ENCODE results near the gene EMSY.
"Not testable (repeated sequence)": the region's sequence is repeated elsewhere in the genome, so short reads cannot be mapped to it uniquely, and the experiment has no call there.

Gene EMSY

DNA sequence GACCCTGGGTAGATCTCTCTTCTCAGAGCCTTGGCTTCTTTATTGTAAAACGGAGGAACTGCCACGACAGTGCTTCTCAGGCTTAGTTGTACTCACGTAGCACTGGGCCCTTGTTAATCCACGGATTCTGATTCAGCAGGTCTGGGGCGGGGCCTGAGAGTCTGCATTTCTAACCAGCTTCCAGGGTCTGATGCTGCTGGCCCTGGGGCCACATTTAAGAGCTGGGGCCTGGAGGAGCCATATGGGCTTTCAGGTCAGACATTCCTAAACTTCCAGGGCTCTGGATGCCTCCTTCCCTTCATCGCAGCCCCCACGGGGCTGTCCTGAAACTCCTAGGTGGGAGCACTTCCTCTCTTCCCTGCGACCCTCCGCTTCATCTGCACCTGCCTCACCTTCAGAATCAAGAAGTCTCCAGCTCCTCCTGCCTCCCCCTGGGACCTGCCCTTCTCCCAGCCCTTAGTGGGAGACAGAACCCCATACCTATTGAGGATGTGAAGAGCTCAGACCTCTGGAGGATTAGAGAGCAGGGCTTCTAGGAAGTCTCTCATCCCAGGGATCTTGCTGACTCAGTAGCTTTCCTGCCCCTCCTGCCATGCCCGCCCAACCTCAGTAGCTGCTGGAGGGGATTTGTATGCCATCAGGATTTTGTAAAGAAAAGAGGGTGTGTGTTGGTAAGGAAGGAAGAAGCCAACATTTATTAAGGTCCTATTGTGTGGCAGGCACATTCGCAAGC, 133.3 kb downstream of the EMSY start:
- peak overlapping the region; percentile 37 for H3K4me3 Mint-ChIP-seq
- peaks cover 4% of the 10 kb centered on the region for H3K9me3 Mint-ChIP-seq
- peaks cover 57% of the 10 kb centered on the region for H3K4me1 Mint-ChIP-seq
- TF ChIP-seq, protein P1, sequence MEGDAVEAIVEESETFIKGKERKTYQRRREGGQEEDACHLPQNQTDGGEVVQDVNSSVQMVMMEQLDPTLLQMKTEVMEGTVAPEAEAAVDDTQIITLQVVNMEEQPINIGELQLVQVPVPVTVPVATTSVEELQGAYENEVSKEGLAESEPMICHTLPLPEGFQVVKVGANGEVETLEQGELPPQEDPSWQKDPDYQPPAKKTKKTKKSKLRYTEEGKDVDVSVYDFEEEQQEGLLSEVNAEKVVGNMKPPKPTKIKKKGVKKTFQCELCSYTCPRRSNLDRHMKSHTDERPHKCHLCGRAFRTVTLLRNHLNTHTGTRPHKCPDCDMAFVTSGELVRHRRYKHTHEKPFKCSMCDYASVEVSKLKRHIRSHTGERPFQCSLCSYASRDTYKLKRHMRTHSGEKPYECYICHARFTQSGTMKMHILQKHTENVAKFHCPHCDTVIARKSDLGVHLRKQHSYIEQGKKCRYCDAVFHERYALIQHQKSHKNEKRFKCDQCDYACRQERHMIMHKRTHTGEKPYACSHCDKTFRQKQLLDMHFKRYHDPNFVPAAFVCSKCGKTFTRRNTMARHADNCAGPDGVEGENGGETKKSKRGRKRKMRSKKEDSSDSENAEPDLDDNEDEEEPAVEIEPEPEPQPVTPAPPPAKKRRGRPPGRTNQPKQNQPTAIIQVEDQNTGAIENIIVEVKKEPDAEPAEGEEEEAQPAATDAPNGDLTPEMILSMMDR (IDR thresholded peaks at IDR 0.05), result no peak
- H3K27ac Mint-ChIP-seq, result peak overlapping the region; percentile 95
- H3K36me3 Mint-ChIP-seq (ENCODE audit: low read depth), result no peaks in the 10 kb centered on the region
- H3K27me3 Mint-ChIP-seq (ENCODE audit: low read depth, poor library complexity), result peaks cover 2% of the 10 kb centered on the region
- DNase-seq, result no peak

- Mint-ChIP-seq H3K27ac (peak overlapping the region; percentile 95), H3K9me3 (peaks cover 9% of the 10 kb centered on the region), H3K4me1 (peaks cover 57% of the 10 kb centered on the region), H3K36me3 (ENCODE audit: low read depth) (no peaks in the 10 kb centered on the region), H3K4me3 (peak overlapping the region; percentile 37), H3K27me3 (ENCODE audit: low read depth, poor library complexity) (peaks cover 2% of the 10 kb centered on the region)
- TF ChIP-seq, protein P1 (IDR thresholded peaks at IDR 0.05), result no peak
- DNase-seq, result peak; percentile 69
These were observed 133.8 kb downstream of the EMSY start for GRCh38 chr11:76578654-76579055.

DNA sequence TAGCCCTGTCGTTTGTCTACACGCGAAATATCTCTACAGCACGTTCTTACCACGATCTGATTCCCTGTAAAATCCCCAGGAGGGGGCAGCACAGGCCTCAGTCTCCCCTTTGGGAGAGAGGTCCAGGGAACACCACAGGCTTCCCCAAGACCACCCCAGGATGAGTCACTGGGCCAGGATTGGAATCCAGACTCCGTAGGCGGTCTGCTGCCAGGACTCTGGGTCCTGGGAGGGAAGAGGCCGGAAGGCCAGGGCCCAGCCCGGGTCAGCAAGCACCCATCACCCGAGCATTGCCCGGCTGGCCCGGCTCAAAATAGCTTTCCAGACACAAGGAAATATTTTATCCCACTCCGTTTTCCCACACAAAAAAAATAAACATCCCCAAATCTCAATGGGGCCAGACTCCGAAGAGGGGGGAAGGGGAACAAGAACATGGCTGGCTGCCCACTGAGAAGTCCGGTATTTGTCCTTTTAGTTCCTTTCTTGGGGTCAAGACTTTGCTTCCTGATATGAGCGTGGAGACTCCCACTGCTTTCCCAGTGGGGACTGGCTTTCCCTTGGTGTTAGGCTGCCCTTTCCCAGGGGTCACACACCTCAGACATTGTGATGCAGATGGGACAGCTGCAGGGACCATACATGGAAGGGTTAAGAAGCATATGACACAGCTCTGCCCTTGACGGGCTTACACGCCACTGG, 134.4 kb downstream of the EMSY start:
- H3K27ac Mint-ChIP-seq, result peak overlapping the region; percentile 95
- H3K36me3 Mint-ChIP-seq (ENCODE audit: low read depth), result no peaks in the 10 kb centered on the region
- peaks cover 2% of the 10 kb centered on the region for H3K27me3 Mint-ChIP-seq (ENCODE audit: low read depth, poor library complexity)
- no peak overlapping the region for H3K4me3 Mint-ChIP-seq
- no peak for DNase-seq
- peaks cover 14% of the 10 kb centered on the region for H3K9me3 Mint-ChIP-seq
- TF ChIP-seq, protein P1 (IDR thresholded peaks at IDR 0.05), result no peak
- H3K4me1 Mint-ChIP-seq, result peaks cover 57% of the 10 kb centered on the region

GRCh38 chr11:76579752-76580151, 134.9 kb downstream of the EMSY start:
- H3K27ac Mint-ChIP-seq, result peak overlapping the region; percentile 90
- DNase-seq, result no peak
- TF ChIP-seq, protein P1 (IDR thresholded peaks at IDR 0.05), result no peak
- peaks cover 2% of the 10 kb centered on the region for H3K27me3 Mint-ChIP-seq (ENCODE audit: low read depth, poor library complexity)
- peaks cover 53% of the 10 kb centered on the region for H3K4me1 Mint-ChIP-seq
- no peak overlapping the region for H3K4me3 Mint-ChIP-seq
- peaks cover 14% of the 10 kb centered on the region for H3K9me3 Mint-ChIP-seq
- no peaks in the 10 kb centered on the region for H3K36me3 Mint-ChIP-seq (ENCODE audit: low read depth)

- Mint-ChIP-seq H3K4me1 (peaks cover 29% of the 10 kb centered on the region), H3K9me3 (peaks cover 14% of the 10 kb centered on the region)
- H3K36me3 Mint-ChIP-seq (ENCODE audit: low read depth); H3K27me3 Mint-ChIP-seq (ENCODE audit: low read depth, poor library complexity); DNase-seq; H3K4me3 Mint-ChIP-seq; H3K27ac Mint-ChIP-seq: not testable (repeated sequence)
These were observed 137.7 kb downstream of the EMSY start for GRCh38 chr11:76582471-76582870.

DNA sequence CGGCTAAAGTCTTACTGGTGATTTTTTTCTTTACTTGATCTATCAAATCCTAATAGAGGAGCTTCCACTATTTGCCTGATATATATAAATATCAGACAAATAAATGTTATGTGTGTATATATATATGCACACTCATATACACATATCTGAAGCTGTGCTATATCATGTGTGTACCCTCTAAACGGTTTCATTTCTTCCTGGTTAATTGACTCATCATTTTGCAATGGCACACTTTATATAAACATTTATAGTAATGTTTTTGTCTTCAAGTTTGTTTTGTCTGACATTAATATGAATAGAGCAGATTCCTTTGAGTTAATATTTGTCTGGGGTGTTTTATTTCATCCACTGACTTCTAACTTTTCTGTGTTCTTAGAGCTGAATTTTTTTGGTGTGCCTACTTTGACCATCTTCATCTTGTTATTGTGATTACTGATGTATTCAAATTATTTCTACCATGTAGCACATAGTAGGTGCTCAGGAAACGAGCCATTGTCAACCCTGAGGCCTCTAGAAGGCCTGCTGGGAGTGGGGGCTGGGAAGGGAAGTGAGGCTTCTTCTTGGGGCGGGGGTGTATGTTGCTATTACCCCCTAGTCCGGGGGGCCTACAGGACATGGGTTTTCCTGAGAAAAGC, 143.1 kb downstream of the EMSY start:
- peaks cover 6% of the 10 kb centered on the region for H3K27me3 Mint-ChIP-seq (ENCODE audit: low read depth, poor library complexity)
- DNase-seq, result no peak
- H3K36me3 Mint-ChIP-seq (ENCODE audit: low read depth), result no peaks in the 10 kb centered on the region
- H3K9me3 Mint-ChIP-seq, result peaks cover 10% of the 10 kb centered on the region
- TF ChIP-seq, protein P1 (IDR thresholded peaks at IDR 0.05), result no peak
- H3K27ac Mint-ChIP-seq, result no peak overlapping the region
- peaks cover 21% of the 10 kb centered on the region for H3K4me1 Mint-ChIP-seq
- no peak overlapping the region for H3K4me3 Mint-ChIP-seq

All from nephron progenitor cell (in vitro differentiated cells).